ENCODE measurements around the gene METTL13.

Gene METTL13

GRCh38 chr1:171817511-171818265, 36.2 kb downstream of the METTL13 start:
- H3K4me3 ChIP-seq (ENCODE audit: severe bottlenecking): no peak overlapping the region
- H3K27ac ChIP-seq (ENCODE audit: poor library complexity, severe bottlenecking): peak overlapping the region; percentile 7
- ATAC-seq (ENCODE audit: low read depth) (peak; percentile 96), DNase-seq (ENCODE audit: low spot score) (peak; percentile 66)
- no peaks in the 10 kb centered on the region for H3K36me3 ChIP-seq (ENCODE audit: low read depth)
- TF ChIP-seq CTCF (IDR thresholded peaks at IDR 0.05; ENCODE audit: poor library complexity, severe bottlenecking): no peak
- H3K27me3 ChIP-seq (ENCODE audit: insufficient read depth, poor library complexity, severe bottlenecking): no peaks in the 10 kb centered on the region
- H3K4me1 ChIP-seq (ENCODE audit: insufficient read depth, poor library complexity, severe bottlenecking): peaks cover 10% of the 10 kb centered on the region
- H3K9me3 ChIP-seq (ENCODE audit: severe bottlenecking): no peaks in the 10 kb centered on the region

- Histone ChIP-seq H3K4me3 (ENCODE audit: severe bottlenecking) (no peak overlapping the region), H3K36me3 (ENCODE audit: low read depth) (no peaks in the 10 kb centered on the region), H3K4me1 (ENCODE audit: insufficient read depth, poor library complexity, severe bottlenecking) (peaks cover 10% of the 10 kb centered on the region), H3K27me3 (ENCODE audit: insufficient read depth, poor library complexity, severe bottlenecking) (no peaks in the 10 kb centered on the region), H3K9me3 (ENCODE audit: severe bottlenecking) (no peaks in the 10 kb centered on the region), H3K27ac (ENCODE audit: poor library complexity, severe bottlenecking) (no peak overlapping the region)
- ATAC-seq (ENCODE audit: low read depth): no peak
- TF ChIP-seq CTCF (IDR thresholded peaks at IDR 0.05; ENCODE audit: poor library complexity, severe bottlenecking): no peak
- DNase-seq (ENCODE audit: low spot score): no peak
These were observed 38.5 kb downstream of the METTL13 start for GRCh38 chr1:171819946-171820345.

- no peak for TF ChIP-seq CTCF (IDR thresholded peaks at IDR 0.05; ENCODE audit: poor library complexity, severe bottlenecking)
- Histone ChIP-seq H3K27ac (ENCODE audit: poor library complexity, severe bottlenecking) (no peak overlapping the region), H3K9me3 (ENCODE audit: severe bottlenecking) (no peaks in the 10 kb centered on the region), H3K36me3 (ENCODE audit: low read depth) (no peaks in the 10 kb centered on the region), H3K4me1 (ENCODE audit: insufficient read depth, poor library complexity, severe bottlenecking) (no peaks in the 10 kb centered on the region), H3K27me3 (ENCODE audit: insufficient read depth, poor library complexity, severe bottlenecking) (no peaks in the 10 kb centered on the region), H3K4me3 (ENCODE audit: severe bottlenecking) (no peak overlapping the region)
- DNase-seq (ENCODE audit: low spot score) (no peak), ATAC-seq (ENCODE audit: low read depth) (no peak)
These were observed 45.5 kb downstream of the METTL13 start for GRCh38 chr1:171826973-171827372.

- Histone ChIP-seq H3K36me3 (ENCODE audit: low read depth) (no peaks in the 10 kb centered on the region), H3K27ac (ENCODE audit: poor library complexity, severe bottlenecking) (no peak overlapping the region), H3K27me3 (ENCODE audit: insufficient read depth, poor library complexity, severe bottlenecking) (no peaks in the 10 kb centered on the region), H3K4me3 (ENCODE audit: severe bottlenecking) (no peak overlapping the region), H3K9me3 (ENCODE audit: severe bottlenecking) (no peaks in the 10 kb centered on the region), H3K4me1 (ENCODE audit: insufficient read depth, poor library complexity, severe bottlenecking) (no peaks in the 10 kb centered on the region)
- no peak for DNase-seq (ENCODE audit: low spot score)
- TF ChIP-seq CTCF (IDR thresholded peaks at IDR 0.05; ENCODE audit: poor library complexity, severe bottlenecking): no peak
- no peak for ATAC-seq (ENCODE audit: low read depth)
These were observed 47.3 kb downstream of the METTL13 start for GRCh38 chr1:171828794-171829193.

GRCh38 chr1:171833091-171833825, 51.8 kb downstream of the METTL13 start:
- TF ChIP-seq CTCF (IDR thresholded peaks at IDR 0.05; ENCODE audit: poor library complexity, severe bottlenecking): no peak
- Histone ChIP-seq H3K27ac (ENCODE audit: poor library complexity, severe bottlenecking) (no peak overlapping the region), H3K4me3 (ENCODE audit: severe bottlenecking) (no peak overlapping the region), H3K9me3 (ENCODE audit: severe bottlenecking) (no peaks in the 10 kb centered on the region), H3K27me3 (ENCODE audit: insufficient read depth, poor library complexity, severe bottlenecking) (no peaks in the 10 kb centered on the region), H3K36me3 (ENCODE audit: low read depth) (no peaks in the 10 kb centered on the region), H3K4me1 (ENCODE audit: insufficient read depth, poor library complexity, severe bottlenecking) (no peaks in the 10 kb centered on the region)
- DNase-seq (ENCODE audit: low spot score): no peak
- ATAC-seq (ENCODE audit: low read depth): no peak

Data from RWPE2 (cell line).